NCI-H187 (cell line): Measurements from ENCODE around the gene IL11.
"Not testable (repeated sequence)": the region's sequence is repeated elsewhere in the genome, so short reads cannot be mapped to it uniquely, and the experiment has no call there.

ENCODE experiments used
- DNase-seq, 2 experiments: peaks; one replicate each; lab custom pipeline; 2025; lab: John Stamatoyannopoulos, UW

IL11 gene

DNA sequence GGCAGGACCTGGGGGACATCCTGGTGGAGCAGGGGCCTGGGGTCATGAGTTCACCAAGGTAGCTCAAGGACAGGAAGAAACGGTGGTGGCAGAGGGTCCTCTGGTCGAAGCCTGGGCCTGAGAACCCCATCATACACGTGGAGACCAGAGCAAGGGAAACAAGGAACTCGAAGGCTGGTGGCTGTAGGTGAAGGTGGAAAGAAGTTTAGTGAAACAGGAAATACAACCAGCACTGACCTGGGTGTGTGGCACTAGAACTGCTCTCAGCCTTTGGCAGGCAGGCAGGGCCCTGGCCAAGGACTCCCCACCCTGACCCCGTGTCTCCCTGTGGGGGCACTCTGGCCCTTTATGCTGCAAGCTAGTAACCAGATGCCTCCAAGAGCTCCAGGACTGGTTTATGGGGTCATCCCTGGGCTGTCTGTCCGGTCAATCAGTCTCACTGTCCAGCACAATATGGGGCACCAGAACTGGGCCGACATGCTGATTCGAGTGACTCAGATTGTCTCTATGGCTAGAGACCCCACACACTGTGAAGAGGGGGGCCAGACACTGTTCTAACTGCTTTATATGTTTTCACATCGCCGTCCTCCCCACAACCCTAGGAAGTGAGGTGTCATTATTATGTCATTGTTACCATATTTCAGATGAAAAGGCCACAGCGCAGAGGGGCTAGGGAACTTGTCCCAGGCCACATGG, 19.5 kb downstream of the IL11 start:
- no peak for DNase-seq

DNA sequence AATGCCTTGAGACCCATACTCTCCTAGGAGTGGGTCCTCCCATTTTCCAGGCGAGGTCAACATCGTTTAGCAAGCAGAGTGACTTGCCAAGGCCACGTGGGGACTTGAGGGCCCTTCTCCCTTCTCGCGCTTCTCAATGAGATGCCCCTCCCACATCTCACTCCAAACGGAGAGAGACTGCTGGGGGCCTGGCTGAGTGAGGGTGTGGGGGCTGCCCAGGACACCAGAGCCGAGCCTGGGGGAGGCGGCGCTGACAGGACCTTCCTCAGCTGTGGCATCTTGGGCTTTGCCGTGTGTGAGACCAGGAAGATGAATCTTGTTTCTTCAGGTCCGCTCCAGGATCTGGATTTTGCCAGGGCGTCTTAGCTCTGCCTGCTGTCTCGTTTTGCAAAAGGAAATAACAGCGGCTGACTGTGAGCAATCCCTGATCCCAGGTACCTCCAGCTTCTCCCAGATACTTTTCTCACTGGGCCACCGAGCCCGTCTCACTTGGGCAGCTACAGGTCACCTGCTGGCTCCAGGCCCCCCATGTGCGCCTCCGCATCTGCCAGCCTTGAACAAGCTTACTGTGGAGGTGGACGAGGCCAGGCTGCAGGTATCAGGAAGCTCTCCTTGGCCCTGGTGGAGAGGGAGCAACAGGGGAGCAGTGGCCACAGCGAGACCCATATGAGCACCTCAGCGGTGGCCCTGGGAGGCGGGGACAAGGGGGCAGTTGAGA, 21.8 kb downstream of the IL11 start:
- DNase-seq: no peak

- DNase-seq: no peak
These were observed 22.7 kb downstream of the IL11 start for GRCh38 chr19:55347442-55348009.

DNA sequence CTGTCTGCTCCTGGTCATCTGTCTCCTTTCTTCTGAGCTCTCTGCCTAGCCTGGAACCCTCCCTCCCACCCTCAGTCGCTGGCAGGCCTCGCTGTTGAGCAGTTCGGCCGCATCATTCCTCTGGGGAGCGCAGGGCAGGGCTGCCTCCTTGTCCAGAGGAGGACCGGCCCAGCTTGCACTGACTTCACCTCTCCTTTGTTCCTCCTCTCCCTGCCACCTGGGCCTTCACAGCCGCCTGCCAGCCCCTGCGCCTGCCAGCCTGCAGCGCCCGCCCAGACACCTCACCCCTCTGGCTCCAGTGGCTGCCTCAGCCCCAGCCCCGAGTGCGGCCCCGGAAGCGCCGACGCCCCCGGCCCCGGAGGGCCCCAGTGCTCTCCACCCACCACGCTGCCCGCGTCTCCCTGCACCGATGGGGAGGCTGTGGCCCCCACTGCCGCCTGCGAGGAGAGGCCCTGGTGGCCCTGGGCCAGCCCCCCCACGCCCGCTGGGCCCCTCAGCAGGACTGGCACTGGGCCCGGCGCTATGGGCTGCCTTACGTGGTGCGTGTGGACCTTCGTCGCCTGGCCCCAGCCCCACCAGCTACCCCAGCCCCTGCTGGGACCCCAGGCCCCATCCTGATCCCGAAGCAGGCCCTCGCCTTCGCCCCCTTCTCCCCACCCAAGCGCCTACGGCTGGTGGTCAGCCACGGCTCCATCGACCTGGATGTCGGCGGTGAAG, 23.4 kb downstream of the IL11 start:
- no peak for DNase-seq

GRCh38 chr19:55345818-55346724, 24.2 kb downstream of the IL11 start:
- no peak for DNase-seq

DNA sequence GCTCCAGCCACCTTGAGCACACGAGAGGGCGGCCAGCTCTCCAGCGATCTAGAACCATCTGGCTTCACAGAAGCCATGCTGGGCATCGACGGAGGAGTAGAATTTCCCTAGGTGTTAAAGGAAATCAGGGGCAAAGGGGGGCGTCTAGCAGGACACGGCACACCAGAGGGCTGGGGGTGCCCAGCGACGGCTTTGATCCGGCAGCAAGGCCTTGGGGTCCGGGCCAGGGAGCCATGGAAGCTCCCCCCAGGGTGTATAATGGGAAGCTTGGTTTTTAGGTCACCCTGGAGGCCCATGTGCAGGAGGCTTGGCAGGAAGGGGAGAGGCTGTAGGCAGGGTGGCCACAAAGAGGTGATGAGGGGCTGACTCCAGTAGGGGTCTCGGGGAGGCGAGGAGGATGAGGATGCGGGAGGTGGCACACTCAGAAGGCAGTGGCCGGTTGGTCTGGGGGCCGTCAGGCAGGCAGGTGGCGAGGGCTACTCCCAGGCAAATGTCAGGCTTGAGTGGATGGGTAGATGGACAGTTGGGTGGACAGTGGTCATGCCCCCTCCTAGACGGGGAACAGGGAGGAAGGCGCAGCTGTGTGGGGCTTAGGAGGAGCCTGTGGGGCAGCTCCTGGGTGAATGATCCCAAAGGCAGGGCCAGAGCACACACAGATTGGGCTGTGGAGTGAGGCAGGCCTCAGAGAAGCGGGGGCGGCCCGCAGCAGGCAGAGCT, 25.0 kb downstream of the IL11 start:
- DNase-seq: no peak

DNA sequence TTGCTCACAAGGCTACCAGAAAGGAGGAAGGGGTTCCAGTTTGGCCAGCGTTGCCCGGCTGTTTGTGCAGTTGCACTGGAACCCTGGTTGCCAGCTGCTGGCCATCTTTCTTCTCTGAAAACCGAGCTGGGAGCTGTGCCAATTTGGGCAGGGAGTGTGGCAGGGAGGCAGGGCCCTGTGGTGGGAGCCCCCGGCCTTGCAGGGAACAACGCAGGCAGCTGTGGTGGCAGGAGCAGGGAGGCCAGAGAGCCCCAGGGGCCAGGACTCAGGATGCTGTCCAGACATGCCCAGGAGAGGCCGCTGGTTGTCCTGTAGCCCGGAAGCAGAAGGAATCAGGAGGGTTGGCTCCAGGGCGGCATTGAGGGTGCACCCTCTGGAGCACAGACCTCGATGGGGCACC, 25.8 kb downstream of the IL11 start:
- DNase-seq: no peak

DNA sequence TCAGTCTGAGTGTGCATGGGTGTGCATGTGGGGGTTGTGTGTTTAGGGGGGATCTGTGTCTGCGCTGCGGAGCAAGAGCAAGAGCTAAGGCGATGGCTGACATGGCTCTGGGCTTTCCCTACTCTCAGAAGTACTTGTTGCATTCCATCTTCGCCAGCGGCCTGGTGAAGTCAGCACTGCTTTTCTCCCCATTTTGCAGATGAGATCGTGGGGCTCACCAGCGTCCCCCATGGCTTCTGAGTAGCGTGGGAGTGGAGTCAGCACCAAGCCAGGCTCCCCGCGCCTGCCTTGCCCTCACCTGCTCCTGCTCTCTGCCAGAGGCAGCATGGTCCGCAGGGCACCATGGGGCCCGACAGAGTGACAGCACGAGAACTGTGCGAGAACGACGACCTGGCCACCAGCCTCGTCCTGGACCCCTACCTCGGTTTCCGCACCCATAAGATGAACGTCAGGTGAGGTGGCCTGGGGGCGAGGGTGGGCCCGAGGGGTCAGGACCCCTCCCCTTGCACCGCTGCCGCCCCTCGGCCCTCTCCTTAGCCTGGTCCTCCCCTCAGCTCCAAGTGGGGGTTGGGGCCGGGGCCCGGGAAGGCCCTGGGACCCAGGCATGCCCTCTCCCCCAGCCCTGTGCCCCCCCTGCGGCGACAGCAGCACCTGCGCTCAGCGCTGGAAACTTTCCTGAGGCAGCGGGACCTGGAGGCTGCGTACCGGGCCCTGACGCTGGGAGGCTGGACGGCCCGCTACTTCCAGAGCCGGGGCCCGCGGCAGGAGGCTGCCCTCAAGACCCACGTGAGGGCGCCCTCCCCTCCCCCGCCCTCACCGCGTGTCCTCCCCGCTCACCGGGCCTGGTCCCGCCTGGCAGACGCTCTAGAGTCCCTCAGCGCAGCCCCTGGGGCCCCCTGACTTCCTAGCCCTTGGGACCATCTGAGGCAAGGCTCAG, 28.4 kb downstream of the IL11 start:
- no peak for DNase-seq

DNA sequence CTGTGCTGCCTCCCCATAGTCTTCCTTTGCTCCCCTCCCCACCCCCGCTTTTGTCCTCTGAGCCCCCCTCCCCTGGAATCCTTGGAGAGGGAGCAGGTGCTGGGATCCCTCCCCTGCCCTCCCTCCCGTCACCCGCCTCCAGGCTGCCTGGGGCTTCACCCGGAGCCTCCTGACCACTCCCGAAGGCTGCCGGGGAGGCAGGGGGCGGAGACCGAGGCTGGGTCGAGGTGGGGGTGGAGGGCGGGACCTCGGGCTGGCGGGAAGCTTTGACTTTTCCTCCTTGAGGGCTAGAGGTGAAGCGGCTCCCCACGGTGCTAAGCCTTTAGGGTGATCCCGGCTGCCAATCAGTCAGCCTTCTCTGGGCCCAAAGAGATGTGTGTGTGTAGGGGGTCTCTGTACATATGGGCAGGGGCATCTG, 29.1 kb downstream of the IL11 start:
- peak; percentile 88 to 89 for DNase-seq

- peak in 1 of 2 experiments; percentile 89 for DNase-seq
These were observed 29.5 kb downstream of the IL11 start for GRCh38 chr19:55340784-55341147.

DNA sequence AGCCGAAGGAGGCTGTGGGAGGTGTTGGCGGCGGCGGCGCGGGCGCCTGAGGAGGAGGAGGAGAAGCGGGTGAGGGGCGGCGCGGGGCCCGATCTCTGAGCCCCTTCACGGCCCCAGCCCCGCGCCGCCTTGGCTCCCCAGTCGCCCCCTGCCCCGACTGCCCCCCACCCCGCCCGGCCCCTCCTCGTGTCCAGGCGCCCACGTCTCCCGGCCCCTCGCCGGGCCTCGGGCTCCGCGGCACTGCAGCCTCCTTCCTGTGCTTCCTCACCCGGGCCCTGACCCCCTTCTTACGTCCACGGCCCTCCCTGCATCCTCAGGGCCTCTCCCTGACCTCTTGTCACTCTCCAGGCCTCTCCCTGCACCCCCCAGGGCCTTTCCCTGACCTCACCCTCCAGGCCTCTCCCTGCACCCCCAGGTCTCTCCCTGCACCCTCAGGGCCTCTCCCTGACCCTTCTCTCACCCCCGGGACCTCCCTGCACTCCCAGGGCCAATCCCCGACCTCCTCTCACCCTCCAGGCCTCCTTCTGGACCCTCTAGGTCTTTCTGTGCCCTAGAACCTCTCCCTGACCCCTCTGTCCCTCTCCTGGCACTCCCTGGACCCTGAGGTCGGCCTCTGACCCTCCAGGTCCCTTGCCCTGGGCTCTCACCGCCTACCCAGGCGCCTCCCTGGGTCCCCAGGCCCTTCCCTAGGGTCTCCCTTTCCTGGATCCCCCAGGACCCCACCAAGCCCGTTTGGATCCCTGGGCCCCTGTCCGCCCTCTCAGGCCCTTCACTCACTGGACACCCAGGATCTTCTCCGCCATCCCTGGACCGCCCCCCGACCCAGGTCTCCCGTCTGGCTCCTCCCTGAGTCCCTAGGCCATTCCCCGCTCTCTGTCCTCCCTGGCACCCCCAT, 30.1 kb downstream of the IL11 start:
- DNase-seq: no peak

- DNase-seq: peak; percentile 100
These were observed 31.0 kb downstream of the IL11 start, which contains the start of gene KMT5C for GRCh38 chr19:55339105-55339888. TSS of gene KMT5C (plus strand) at chr19:55339876. CDS start at chr19:55341937, 2,061 bp downstream.

GRCh38 chr19:55336101-55336500, 34.2 kb downstream of the IL11 start:
- DNase-seq: no peak

- no peak for DNase-seq
These were observed 36.4 kb downstream of the IL11 start for GRCh38 chr19:55333870-55334269.

DNA sequence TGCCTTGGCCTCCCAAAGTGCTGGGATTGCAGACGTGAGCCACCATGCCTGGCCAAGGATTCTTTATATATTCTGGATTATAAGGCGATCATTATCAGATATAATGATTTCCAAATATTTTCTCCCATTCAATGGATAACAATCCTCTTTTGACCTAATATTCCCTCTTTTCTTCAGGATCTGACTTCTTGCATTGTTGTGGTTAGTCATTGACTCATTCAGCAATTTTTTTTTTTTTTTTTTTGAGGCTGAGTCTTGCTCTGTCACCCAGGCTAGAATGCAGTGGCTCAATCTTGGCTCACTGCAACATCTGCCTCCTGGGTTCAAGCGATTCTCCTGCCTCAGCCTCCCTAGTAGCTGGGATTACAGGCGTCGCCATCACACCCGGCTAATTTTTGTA, 40.5 kb downstream of the IL11 start:
- not testable (repeated sequence) for DNase-seq

DNA sequence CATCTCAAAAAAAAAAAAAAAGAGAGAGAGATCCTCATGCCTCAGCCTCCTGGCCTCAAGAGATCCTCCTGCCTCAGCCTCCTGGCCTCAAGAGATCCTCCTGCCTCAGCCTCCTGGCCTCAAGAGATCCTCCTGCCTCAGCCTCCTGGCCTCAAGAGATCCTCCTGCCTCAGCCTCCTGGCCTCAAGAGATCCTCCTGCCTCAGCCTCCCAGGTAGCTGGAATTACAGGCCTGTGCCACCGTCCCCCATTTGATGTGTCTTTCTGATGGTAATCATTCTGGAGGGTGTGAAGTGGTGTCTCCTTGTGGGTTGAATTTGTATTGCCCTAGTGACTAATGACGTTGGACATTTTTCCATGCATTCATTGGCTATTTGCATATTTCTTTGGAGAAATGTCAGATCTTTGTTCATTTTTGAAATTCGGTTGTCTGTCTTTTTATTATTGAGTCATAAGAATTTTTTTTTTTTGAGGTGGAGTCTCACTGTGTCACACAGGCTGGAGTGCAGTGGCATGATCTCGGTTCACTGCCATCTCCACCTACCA, 41.4 kb downstream of the IL11 start:
- not testable (repeated sequence) for DNase-seq

GRCh38 chr19:55325172-55325571, 45.1 kb downstream of the IL11 start, which contains the start of gene TMEM150B:
TSS of gene TMEM150B (minus strand) at chr19:55325341. CDS start at chr19:55321036, 4,305 bp downstream.
- no peak for DNase-seq
